Endothelial cell of umbilical vein (primary cell): ENCODE results near the gene NOX5. TPM values are rescaled to one million over a fixed set of nuclear protein-coding genes. Genes with fewer than 3 reads are reported as not detected.

ENCODE experiments used
- BruUV-seq: library from RNA; stranded (reverse); fragments of 400-500 nt; replicated peaks from 2 replicates; lab custom pipeline; 2021; lab: Mats Ljungman, UMichigan
- CTCF ChIA-PET: fragments of 300-600, 350-600 bp; sonication (Branson Sonifier 250); formaldehyde crosslinking; loops from one replicate; lab custom pipeline; 2021; ENCODE audit warnings: antibody characterized with exemption, inconsistent platforms; lab: Charles Lee
- POLR2A ChIA-PET: fragments of 300-600, 350-600 bp; sonication (Branson Sonifier 250); formaldehyde crosslinking; loops from one replicate; lab custom pipeline; 2021; ENCODE audit warnings: antibody characterized with exemption, inconsistent platforms; lab: Charles Lee
- DNase-seq: peaks from one replicate; pipeline ENCODE4 v3.0.0-alpha.2; 2011; ENCODE audit warnings: low read depth, low spot score
- FAIRE-seq: peaks from 2 replicates; lab custom pipeline; 2011; peaks lifted over from hg19 to GRCh38; lab: Jason Lieb, UNC
- H2AFZ ChIP-seq: 2 replicates; pipeline ENCODE4 v1.6.0; 2012; ENCODE audit warnings: low read depth, low read length, control low read depth, inconsistent platforms
- H3K27ac ChIP-seq: 2 replicates; pipeline ENCODE4 v1.5.1; 2011; ENCODE audit warnings: low read depth, mild to moderate bottlenecking, control low read depth, low read length, moderate library complexity; ENCODE audit not compliant: insufficient read depth
- H3K27me3 ChIP-seq, 2 experiments: 2 replicates each; pipeline versions ENCODE4 v1.6.0 to v1.6.1; 2011; ENCODE audit warnings: low read length in 2 of 2, mixed read lengths in 1 of 2; ENCODE audit not compliant: control insufficient read depth in 2 of 2, insufficient read depth in 2 of 2
- H3K36me3 ChIP-seq, 2 experiments: 2 replicates in 1 of 2; 3 replicates in 1 of 2; pipeline ENCODE4 v1.5.1; 2011; ENCODE audit warnings: low read length in 2 of 2, mild to moderate bottlenecking in 1 of 2, moderate library complexity in 1 of 2; ENCODE audit not compliant: control insufficient read depth in 2 of 2, insufficient read depth in 2 of 2; ENCODE audit errors: extremely low read depth in 1 of 2
- H3K4me1 ChIP-seq: 3 replicates; pipeline ENCODE4 v1.5.1; 2011; ENCODE audit warnings: mild to moderate bottlenecking, low read length; ENCODE audit not compliant: control insufficient read depth, insufficient read depth; ENCODE audit errors: extremely low read depth
- H3K4me2 ChIP-seq: 2 replicates; pipeline ENCODE4 v1.6.1; 2011; ENCODE audit warnings: low read length, control low read depth, mixed read lengths; ENCODE audit not compliant: insufficient read depth
- H3K4me3 ChIP-seq, 3 experiments: fragments of 200-600 bp in 1 of 3; sonication (generic), shearing (Covaris generic) in 1 of 3; replicated peaks in 1 of 3; 2 replicates each; pipeline ENCODE4 v1.5.1; 2011 to 2016; ENCODE audit warnings: control low read depth in 3 of 3, low read length in 3 of 3, mild to moderate bottlenecking in 2 of 3, inconsistent platforms in 1 of 3, low read depth in 1 of 3, moderate library complexity in 1 of 3; ENCODE audit not compliant: insufficient read depth in 1 of 3
- H3K79me2 ChIP-seq: 2 replicates; pipeline ENCODE4 v1.6.0; 2012; ENCODE audit warnings: low read length, inconsistent platforms; ENCODE audit not compliant: control insufficient read depth, insufficient read depth
- H3K9ac ChIP-seq: replicated peaks from 2 replicates; pipeline ENCODE3; 2011; ENCODE audit warnings: low read length, control low read depth; ENCODE audit not compliant: insufficient read depth; ENCODE audit errors: extremely low read depth
- H3K9me1 ChIP-seq: replicated peaks from 3 replicates; pipeline ENCODE4 v1.6.0; 2011; ENCODE audit warnings: mild to moderate bottlenecking, low read length; ENCODE audit not compliant: control insufficient read depth, insufficient read depth; ENCODE audit errors: extremely low read depth
- H3K9me3 ChIP-seq: replicated peaks from 2 replicates; pipeline ENCODE4 v1.5.1; 2012; ENCODE audit warnings: low read length, inconsistent platforms; ENCODE audit not compliant: control insufficient read depth, insufficient read depth
- H4K20me1 ChIP-seq: replicated peaks from 2 replicates; pipeline ENCODE3; 2011; ENCODE audit warnings: mild to moderate bottlenecking, low read length; ENCODE audit not compliant: control insufficient read depth, insufficient read depth; ENCODE audit errors: extremely low read depth
- EZH2 ChIP-seq: IDR thresholded peaks from 2 replicates; pipeline ENCODE4 v1.6.1; 2012; ENCODE audit warnings: borderline replicate concordance, low read depth, mild to moderate bottlenecking, moderate library complexity, low read length, inconsistent platforms; ENCODE audit not compliant: severe bottlenecking
- FOS ChIP-seq: IDR thresholded peaks from 2 replicates; pipeline ENCODE4 v1.6.1; 2011; ENCODE audit warnings: mild to moderate bottlenecking, low read length, moderate library complexity, borderline replicate concordance; ENCODE audit not compliant: insufficient read depth
- GATA2 ChIP-seq: IDR thresholded peaks from 2 replicates; pipeline ENCODE4 v1.7.0; 2011; ENCODE audit warnings: low read depth, mild to moderate bottlenecking, moderate library complexity, mixed read lengths, low read length; ENCODE audit not compliant: insufficient read length, insufficient read depth
- JUN ChIP-seq: IDR thresholded peaks from 2 replicates; pipeline ENCODE4 v1.6.1; 2011; ENCODE audit warnings: borderline replicate concordance, low read depth; ENCODE audit not compliant: insufficient read length, insufficient read depth
- MYC ChIP-seq: IDR thresholded peaks from one replicate; pipeline ENCODE4 v1.6.1; 2011; ENCODE audit warnings: mild to moderate bottlenecking, low read depth, low read length
- POLR2A ChIP-seq: IDR thresholded peaks from 2 replicates; pipeline ENCODE4 v1.6.1; 2012; ENCODE audit warnings: low read depth, mild to moderate bottlenecking, control low read depth, low read length
- POLR2AphosphoS5 ChIP-seq: IDR thresholded peaks from 2 replicates; pipeline ENCODE4 v1.6.1; 2012; ENCODE audit warnings: low read depth, mild to moderate bottlenecking, control low read depth, low read length, moderate library complexity; ENCODE audit not compliant: insufficient read depth
- dilution Hi-C: fragments of 300-500 bp; cut with MboI; formaldehyde crosslinking; loops from one replicate; pipeline ENCODE4 v1.15.0; 2019; ENCODE audit warnings: low sequenced_read_pairs; ENCODE audit not compliant: extremely low pct_ligation_motif_present
- intact Hi-C: fragments of 100-400 bp; cut with micrococcal nuclease; formaldehyde crosslinking; loops from one replicate; pipeline ENCODE4 v1.10.0; 2022
- polyA plus RNA-seq, 4 experiments: library from polyadenylated mRNA; depleted of rRNA in 3 of 4; stranded (reverse) in 3 of 4; unstranded in 1 of 4; fragments of >200 nt; gene quantifications; 2 replicates each; pipeline versions ENCODE4 v1.2.1 to v1.2.3, GENCODE V29; 2011 to 2012; ENCODE audit warnings: missing spikeins in 1 of 4
- total RNA-seq: library from RNA; stranded (reverse); gene quantifications from 2 replicates; pipeline ENCODE4 v1.2.3, GENCODE V29; 2021
- TF ChIP-seq, protein P1 (sequence below), 2 donors: IDR thresholded peaks; 1 replicate in 1 of 2; 2 replicates in 1 of 2; pipeline ENCODE4 v1.5.1; 2011; ENCODE audit warnings: low read length in 2 of 2, mild to moderate bottlenecking in 2 of 2, moderate library complexity in 2 of 2, control low read depth in 1 of 2, inconsistent platforms in 1 of 2, low read depth in 1 of 2; ENCODE audit not compliant: insufficient read depth in 1 of 2; ENCODE audit errors: extremely low read depth in 1 of 2
- TF ChIP-seq, protein P2 (sequence below): IDR thresholded peaks from 2 replicates; pipeline ENCODE4 v1.6.1; 2011; ENCODE audit not compliant: insufficient read depth, insufficient read length

NOX5 gene
- total and polyA plus RNA-seq, 2 donors (not counting 3 experiments of a cell fraction or from before 2014, with no cell fraction given) = 0.08 TPM; not detected in 1

DNA sequence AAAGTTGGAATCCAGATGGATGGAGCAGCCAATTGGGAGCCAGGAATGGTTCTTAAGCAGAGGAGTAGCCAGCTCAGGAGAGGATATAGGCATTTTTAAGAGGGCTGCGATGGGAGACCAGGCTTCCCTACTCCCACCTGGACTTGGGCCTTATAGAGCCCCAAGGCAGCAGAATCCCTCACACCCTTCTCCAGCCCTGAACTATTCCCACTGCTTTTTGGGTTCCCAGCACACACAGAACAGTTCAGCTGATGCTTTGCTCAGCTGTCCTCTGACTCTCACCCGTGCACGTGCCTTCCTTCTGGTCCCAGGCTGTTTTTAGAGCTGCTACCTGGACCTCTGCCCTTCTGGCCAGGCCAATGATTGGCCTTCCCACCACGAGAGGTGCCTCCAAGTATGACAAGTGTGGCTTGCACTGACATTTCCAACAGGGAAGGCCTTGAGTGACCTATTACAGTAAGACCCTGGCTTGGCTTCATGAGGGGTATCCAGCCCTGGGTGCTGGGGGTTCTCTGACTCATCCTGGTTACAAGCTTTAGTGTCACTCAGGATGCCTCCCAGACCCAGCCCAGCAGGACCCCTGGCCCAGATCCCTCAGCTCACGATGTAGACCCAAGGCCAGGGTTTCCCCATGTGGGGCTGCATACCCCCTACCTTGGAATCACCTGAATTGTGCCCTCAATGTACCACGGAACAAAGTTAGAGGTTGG is 25.2 kb downstream of the NOX5 start:
- POLR2A ChIA-PET = no interaction called here
- H2AFZ ChIP-seq = no peak overlapping the region

More for the DNA sequence above, 25.2 kb downstream of the NOX5 start:
- Histone ChIP-seq H3K4me1 (peaks cover 10% of the 10 kb centered on the region), H3K36me3 (no peaks in the 10 kb centered on the region), H3K9ac (no peak overlapping the region), H3K4me3 (no peak overlapping the region), H3K27me3 (no peaks in the 10 kb centered on the region), H3K4me2 (no peak overlapping the region), H3K9me3 (no peaks in the 10 kb centered on the region), H3K27ac (no peak overlapping the region), H3K9me1 (no peaks in the 10 kb centered on the region), H3K79me2 (no peaks in the 10 kb centered on the region), H4K20me1 (no peaks in the 10 kb centered on the region)
- no peak for DNase-seq
- no peak for TF ChIP-seq MYC
- no peak for TF ChIP-seq GATA2
- no peak for TF ChIP-seq FOS
- TF ChIP-seq, protein P1, sequence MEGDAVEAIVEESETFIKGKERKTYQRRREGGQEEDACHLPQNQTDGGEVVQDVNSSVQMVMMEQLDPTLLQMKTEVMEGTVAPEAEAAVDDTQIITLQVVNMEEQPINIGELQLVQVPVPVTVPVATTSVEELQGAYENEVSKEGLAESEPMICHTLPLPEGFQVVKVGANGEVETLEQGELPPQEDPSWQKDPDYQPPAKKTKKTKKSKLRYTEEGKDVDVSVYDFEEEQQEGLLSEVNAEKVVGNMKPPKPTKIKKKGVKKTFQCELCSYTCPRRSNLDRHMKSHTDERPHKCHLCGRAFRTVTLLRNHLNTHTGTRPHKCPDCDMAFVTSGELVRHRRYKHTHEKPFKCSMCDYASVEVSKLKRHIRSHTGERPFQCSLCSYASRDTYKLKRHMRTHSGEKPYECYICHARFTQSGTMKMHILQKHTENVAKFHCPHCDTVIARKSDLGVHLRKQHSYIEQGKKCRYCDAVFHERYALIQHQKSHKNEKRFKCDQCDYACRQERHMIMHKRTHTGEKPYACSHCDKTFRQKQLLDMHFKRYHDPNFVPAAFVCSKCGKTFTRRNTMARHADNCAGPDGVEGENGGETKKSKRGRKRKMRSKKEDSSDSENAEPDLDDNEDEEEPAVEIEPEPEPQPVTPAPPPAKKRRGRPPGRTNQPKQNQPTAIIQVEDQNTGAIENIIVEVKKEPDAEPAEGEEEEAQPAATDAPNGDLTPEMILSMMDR (IDR thresholded peaks at IDR 0.05; ENCODE audit: extremely low read depth in 1 of 2, insufficient read depth in 1 of 2, low read depth in 1 of 2, low read length in 2 of 2) = no peak
- TF ChIP-seq, protein P2, sequence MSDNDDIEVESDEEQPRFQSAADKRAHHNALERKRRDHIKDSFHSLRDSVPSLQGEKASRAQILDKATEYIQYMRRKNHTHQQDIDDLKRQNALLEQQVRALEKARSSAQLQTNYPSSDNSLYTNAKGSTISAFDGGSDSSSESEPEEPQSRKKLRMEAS = no peak
- TF ChIP-seq EZH2 = no peak
- no peak for TF ChIP-seq POLR2A
- no peak for TF ChIP-seq JUN
- TF ChIP-seq POLR2AphosphoS5 = no peak
- no peak for FAIRE-seq
- no TSS peak for BruUV-seq
- CTCF ChIA-PET = interaction anchor here (0.8 to 1.4 kb wide), 3 partner anchors 8 to 355 kb away, joined by 3 to 7 read pairs (median 4); no protein-coding TSS in a partner anchor
- intact Hi-C loops (no loop called here), dilution Hi-C loops (no loop called here)
